ENCODE results near the gene TRAPPC2. TPM values are rescaled to one million over a fixed set of nuclear protein-coding genes. Genes with fewer than 3 reads are reported as not detected.
A peak's percentile ranks its signal among the peaks of the same experiment; 100 is the strongest.

TRAPPC2 gene
- total and polyA plus RNA-seq, 9 of the 15 experiments (the other 6 are each of a cell fraction or from before 2014, with no cell fraction given), result 10.3 to 30.6 (median 18.6) TPM

DNA sequence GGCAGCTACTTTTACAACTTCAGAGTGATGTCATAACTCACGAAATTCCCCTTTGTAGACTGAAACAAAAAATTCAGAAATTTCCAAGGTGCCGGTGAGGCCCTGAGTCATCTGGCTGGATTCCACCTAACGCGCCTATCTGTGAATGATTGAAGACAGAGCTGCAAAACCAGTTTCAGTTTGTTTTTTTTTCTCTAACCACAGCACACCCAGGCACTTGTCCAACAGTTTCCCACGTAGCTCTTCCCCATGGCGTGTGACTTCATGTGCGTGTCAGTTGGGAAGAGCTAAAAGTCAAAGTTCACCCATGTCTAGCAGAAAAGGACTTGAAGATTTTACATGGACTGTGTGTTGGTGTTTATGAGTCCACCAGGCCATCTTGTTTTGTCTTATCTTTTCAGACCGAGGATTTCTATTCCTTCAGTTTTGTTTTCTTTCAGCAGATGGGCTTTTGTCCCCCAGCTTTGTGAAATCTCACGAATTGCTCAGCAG is 65.1 kb downstream of the TRAPPC2 start (continued):
- TF ChIP-seq E2F3 (CRISPR knock-in tag; IDR thresholded peaks at IDR 0.05), result no peak
- TF ChIP-seq POLR3A (IDR thresholded peaks at IDR 0.05; ENCODE audit: borderline replicate concordance, extremely low read depth, insufficient read depth, insufficient read length), result no peak
- TF ChIP-seq SP1 (CRISPR knock-in tag; IDR thresholded peaks at IDR 0.05), result no peak
- TF ChIP-seq, protein P1, sequence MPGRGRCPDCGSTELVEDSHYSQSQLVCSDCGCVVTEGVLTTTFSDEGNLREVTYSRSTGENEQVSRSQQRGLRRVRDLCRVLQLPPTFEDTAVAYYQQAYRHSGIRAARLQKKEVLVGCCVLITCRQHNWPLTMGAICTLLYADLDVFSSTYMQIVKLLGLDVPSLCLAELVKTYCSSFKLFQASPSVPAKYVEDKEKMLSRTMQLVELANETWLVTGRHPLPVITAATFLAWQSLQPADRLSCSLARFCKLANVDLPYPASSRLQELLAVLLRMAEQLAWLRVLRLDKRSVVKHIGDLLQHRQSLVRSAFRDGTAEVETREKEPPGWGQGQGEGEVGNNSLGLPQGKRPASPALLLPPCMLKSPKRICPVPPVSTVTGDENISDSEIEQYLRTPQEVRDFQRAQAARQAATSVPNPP (IDR thresholded peaks at IDR 0.05; ENCODE audit: borderline replicate concordance, insufficient read depth, insufficient read length), result no peak
- TF ChIP-seq NCOA4 (IDR thresholded peaks at IDR 0.05; ENCODE audit: partially characterized antibody), result no peak
- TF ChIP-seq SP2 (IDR thresholded peaks at IDR 0.05; ENCODE audit: extremely low read depth, low read depth, low read length, poor library complexity, severe bottlenecking), result no peak
- peak; percentile 50 for TF ChIP-seq CXXC5 (CRISPR knock-in tag; IDR thresholded peaks at IDR 0.05)
- TF ChIP-seq EP400 (IDR thresholded peaks at IDR 0.05), result 0 out of 2 replicates have a peak, but pooled peaks have one; percentile 25
- no peak for TF ChIP-seq HDAC8 (tag; IDR thresholded peaks at IDR 0.05)
- peak; percentile 79 for TF ChIP-seq ATF7 (IDR thresholded peaks at IDR 0.05)
- TF ChIP-seq ZNF830 (CRISPR knock-in tag; IDR thresholded peaks at IDR 0.05), result no peak
- TF ChIP-seq MCM3 (IDR thresholded peaks at IDR 0.05), result no peak
- TF ChIP-seq THAP7 (CRISPR knock-in tag; IDR thresholded peaks at IDR 0.05), result no peak
- no peak; the same call in 1 of the 2 replicates for TF ChIP-seq ZEB2 (IDR thresholded peaks at IDR 0.05)
- no peak for TF ChIP-seq ZNF695 (CRISPR knock-in tag; IDR thresholded peaks at IDR 0.05)
- TF ChIP-seq STAT6 (CRISPR knock-in tag; IDR thresholded peaks at IDR 0.05), result no peak
- peak; percentile 54; the same call in 1 of the 2 replicates for TF ChIP-seq SMARCA4 (IDR thresholded peaks at IDR 0.05)
- no peak for TF ChIP-seq ZNF75A (CRISPR knock-in tag; IDR thresholded peaks at IDR 0.05)
- 0 out of 2 replicates have a peak, but pooled peaks have one; percentile 60 for TF ChIP-seq ZNF644 (tag; IDR thresholded peaks at IDR 0.05; ENCODE audit: low read depth)
- TF ChIP-seq, protein P2, sequence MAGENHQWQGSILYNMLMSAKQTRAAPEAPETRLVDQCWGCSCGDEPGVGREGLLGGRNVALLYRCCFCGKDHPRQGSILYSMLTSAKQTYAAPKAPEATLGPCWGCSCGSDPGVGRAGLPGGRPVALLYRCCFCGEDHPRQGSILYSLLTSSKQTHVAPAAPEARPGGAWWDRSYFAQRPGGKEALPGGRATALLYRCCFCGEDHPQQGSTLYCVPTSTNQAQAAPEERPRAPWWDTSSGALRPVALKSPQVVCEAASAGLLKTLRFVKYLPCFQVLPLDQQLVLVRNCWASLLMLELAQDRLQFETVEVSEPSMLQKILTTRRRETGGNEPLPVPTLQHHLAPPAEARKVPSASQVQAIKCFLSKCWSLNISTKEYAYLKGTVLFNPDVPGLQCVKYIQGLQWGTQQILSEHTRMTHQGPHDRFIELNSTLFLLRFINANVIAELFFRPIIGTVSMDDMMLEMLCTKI (IDR thresholded peaks at IDR 0.05; ENCODE audit: partially characterized antibody), result no peak
- no peak for TF ChIP-seq CHD2 (IDR thresholded peaks at IDR 0.05; ENCODE audit: low read depth, low read length)
- TF ChIP-seq LCOR (CRISPR knock-in tag; IDR thresholded peaks at IDR 0.05), result no peak
- TF ChIP-seq BDP1 (IDR thresholded peaks at IDR 0.05; ENCODE audit: insufficient read depth, insufficient read length), result no peak
- 0 out of 2 replicates have a peak, but pooled peaks have one; percentile 8 for TF ChIP-seq TCF3 (CRISPR knock-in tag; IDR thresholded peaks at IDR 0.05)
- no peak for TF ChIP-seq FOXJ2 (tag; IDR thresholded peaks at IDR 0.05)
- no peak for TF ChIP-seq TEAD2 (tag; IDR thresholded peaks at IDR 0.05)
- TF ChIP-seq ZNF436 (CRISPR knock-in tag; IDR thresholded peaks at IDR 0.05), result no peak

All from K562 (cell line).